Adrenal gland (tissue), 12 donors: Measurements from ENCODE around the gene UST. TPM values are rescaled to one million over a fixed set of nuclear protein-coding genes. Genes with fewer than 3 reads are reported as not detected.
"Not testable (repeated sequence)": the region's sequence is repeated elsewhere in the genome, so short reads cannot be mapped to it uniquely, and the experiment has no call there.

Experiments
- DNase-seq, 7 donors: peaks; one replicate each; pipeline ENCODE4 v3.0.0-alpha.2; 2019 to 2020
- H3K27ac ChIP-seq, 5 donors: fragments of 200-600 bp; sonication (generic) in 4 of 5; 1 replicate in 3 of 5; 2 replicates in 2 of 5; pipeline versions ENCODE4 v1.5.1 to v1.8.0; 2016 to 2020; ENCODE audit warnings: mild to moderate bottlenecking in 1 of 5
- H3K27me3 ChIP-seq: fragments of 200-600 bp; 2 replicates; pipeline ENCODE4 v1.8.0; 2021
- H3K36me3 ChIP-seq, 2 donors: fragments of 200-600 bp; replicated peaks in 1 of 2; 1 replicate in 1 of 2; 2 replicates in 1 of 2; pipeline versions ENCODE4 v1.5.1 to v1.8.0; 2018 to 2022
- H3K4me1 ChIP-seq, 2 donors: fragments of 200-600 bp; replicated peaks in 1 of 2; 1 replicate in 1 of 2; 2 replicates in 1 of 2; pipeline versions ENCODE4 v1.5.1 to v1.8.0; 2018 to 2021
- H3K4me3 ChIP-seq, 4 donors: fragments of 200-600 bp; sonication (generic) in 3 of 4; one replicate each; pipeline ENCODE4 v1.5.1; 2016 to 2018
- H3K9me3 ChIP-seq, 3 donors: fragments of 200-600 bp; sonication (generic) in 1 of 3; replicated peaks in 1 of 3; 1 replicate in 2 of 3; 2 replicates in 1 of 3; pipeline versions ENCODE4 v1.5.1 to v1.8.0; 2016 to 2021
- CTCF ChIP-seq, 6 experiments: fragments of 450-650 bp in 4 of 6; fragments of 200-600 bp in 2 of 6; sonication (generic) in 1 of 6; IDR thresholded peaks; 1 replicate in 5 of 6; 2 replicates in 1 of 6; pipeline versions ENCODE4 v1.5.1 to v1.8.0; 2016 to 2021; ENCODE audit warnings: antibody characterized with exemption in 6 of 6, mild to moderate bottlenecking in 2 of 6, moderate library complexity in 1 of 6
- POLR2A ChIP-seq, 2 donors: fragments of 450-650 bp; IDR thresholded peaks; one replicate each; pipeline ENCODE4 v1.6.1; 2017; ENCODE audit warnings: antibody characterized with exemption in 2 of 2, mild to moderate bottlenecking in 2 of 2, moderate library complexity in 1 of 2
- WGBS, 4 donors: extraction: QIAGEN DNeasy Blood & Tissue Kit in 2 of 4; methylation state at CpG; one replicate each; pipeline versions ENCODE4 v1.1.5 to v1.1.7; 2013 to 2017; 5-methylcytosine and 5-hydroxymethylcytosine counted together
- intact Hi-C, 2 donors: fragments of 100-400 bp; cut with DNase I; formaldehyde crosslinking; loops; one replicate each; pipeline versions ENCODE4 v1.14.1 to v1.15.0; 2022 to 2023
- polyA plus RNA-seq, 3 donors: library from polyadenylated mRNA; stranded (reverse); fragments of 200-250 nt in 2 of 3; fragments of 350-450 nt in 1 of 3; fragmentation: Illumina TruSeq in 1 of 3; extraction: RNeasy Lipid Tissue Mini Kit (QIAGEN cat#74804) in 1 of 3; gene quantifications; one replicate each; pipeline ENCODE4 v1.2.3, GENCODE V29; 2013 to 2014
- total RNA-seq, 9 donors: library from RNA; depleted of rRNA in 4 of 9; stranded (reverse); fragments of >200 nt in 4 of 9; fragments of 120-200 nt in 1 of 9; fragmentation: NEBNext Ultra II Directional in 1 of 9; extraction: Animal tissue kit (Norgen Biotek cat#: 25700) in 1 of 9; gene quantifications; one replicate each; pipeline versions ENCODE4 v1.1.0 to v1.2.4, GENCODE V29; 2013 to 2023
- donor health status: healthy with polysubstance abuse.
- donor health status: Bipolar disorder and iron deficiency.
- donor health status: DM: yes; HTN: yes; CAD: no.
- donor health status: DM: no; HTN: no; CAD: no.
- donor health status: DM: no; HTN: no; CAD: no.
- donor health status: DM: yes; HTN: yes; CAD: no.

The UST gene
- total and polyA plus RNA-seq, 12 donors = 5.9 to 37.4 (median 18.3) TPM

GRCh38 chr6:148972481-148972880 lies 225.7 kb downstream of the UST start:
- H3K27ac ChIP-seq = no peak overlapping the region
- peaks cover 0 to 11% of the 10 kb centered on the region in 2 donors for H3K4me1 ChIP-seq
- no peak for TF ChIP-seq POLR2A (IDR thresholded peaks at IDR 0.05)
- H3K4me3 ChIP-seq = no peak overlapping the region
- intact Hi-C loops = no loop called here
- peak; percentile 40 to 74 (median 64) for DNase-seq
- WGBS, 4 donors = 45 to 70% (median 59%) methylated on average over 6 to 15 of the region's 15 CpGs
- H3K36me3 ChIP-seq = no peaks in the 10 kb centered on the region
- no peaks in the 10 kb centered on the region for H3K9me3 ChIP-seq
- H3K27me3 ChIP-seq = no peaks in the 10 kb centered on the region

DNA sequence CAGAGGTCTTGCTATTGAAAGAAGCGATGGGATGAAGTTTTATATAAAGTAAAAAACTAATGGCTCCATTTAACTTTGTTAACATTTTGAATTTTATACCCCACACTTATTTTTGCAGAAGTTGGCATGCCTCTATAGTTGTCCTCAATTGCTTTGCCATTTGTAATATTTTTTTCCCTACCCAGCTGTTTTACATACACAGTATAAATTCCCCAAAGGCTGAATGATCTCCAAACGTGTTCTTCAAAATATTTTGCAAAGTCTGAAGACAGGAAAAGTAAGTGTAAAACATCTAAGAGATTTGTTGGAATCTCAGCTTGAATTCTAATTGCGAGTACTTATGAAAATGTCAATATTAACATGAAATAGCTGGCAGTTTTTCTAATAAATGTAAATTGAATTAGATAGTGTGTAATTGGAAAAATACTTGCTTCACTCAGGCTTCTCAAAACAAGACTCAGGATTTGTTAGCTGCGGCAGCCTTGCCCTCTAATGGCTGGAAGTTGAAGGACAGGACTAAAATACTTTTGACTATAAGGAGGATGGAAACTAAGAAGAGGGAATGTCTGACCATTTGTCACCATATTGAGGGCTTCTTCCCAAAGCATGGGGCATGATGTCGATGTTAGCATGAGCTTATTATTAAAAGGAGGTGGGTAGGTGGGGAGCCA lies 226.8 kb downstream of the UST start:
- 45 to 54% (median 49%) methylated on average over 5 of the region's 5 CpGs for WGBS, 4 donors
- H3K4me1 ChIP-seq = peaks cover 0 to 11% of the 10 kb centered on the region in 2 donors
- H3K27ac ChIP-seq = no peak overlapping the region
- no peaks in the 10 kb centered on the region for H3K36me3 ChIP-seq
- TF ChIP-seq POLR2A (IDR thresholded peaks at IDR 0.05) = no peak
- TF ChIP-seq CTCF (IDR thresholded peaks at IDR 0.05) = peak in 5 of 6 experiments; percentile 43 to 59 (median 49)
- no peak overlapping the region for H3K4me3 ChIP-seq
- no peaks in the 10 kb centered on the region for H3K27me3 ChIP-seq
- DNase-seq = peak in 5 of 7 donors; percentile 31 to 68 (median 52)
- intact Hi-C loops = no loop called here
- H3K9me3 ChIP-seq = no peaks in the 10 kb centered on the region

DNA sequence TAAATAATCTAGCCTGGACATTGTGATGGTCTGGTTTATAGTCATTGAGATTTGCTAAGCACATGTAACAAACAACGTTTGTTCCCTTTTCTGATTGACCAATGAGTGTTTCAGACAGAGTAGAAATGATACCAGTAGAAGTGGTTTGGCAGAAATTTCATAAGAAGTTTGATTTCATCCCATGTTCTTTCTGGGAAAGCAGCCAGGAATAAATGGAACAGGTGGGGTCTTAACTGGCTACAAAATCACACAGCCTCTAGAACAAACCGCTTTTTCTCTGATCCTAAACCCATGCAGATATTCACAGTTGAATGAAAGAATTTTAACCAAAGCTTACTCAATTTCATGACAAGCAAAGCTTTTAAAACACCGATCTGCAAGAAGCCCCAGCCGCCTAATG lies 227.5 kb downstream of the UST start:
- WGBS, 4 donors = 79 to 89% (median 85%) methylated on average over 4 of the region's 4 CpGs
- no peak for DNase-seq
- H3K27me3 ChIP-seq = no peaks in the 10 kb centered on the region
- no peaks in the 10 kb centered on the region for H3K9me3 ChIP-seq
- TF ChIP-seq POLR2A (IDR thresholded peaks at IDR 0.05) = no peak
- TF ChIP-seq CTCF (IDR thresholded peaks at IDR 0.05) = no peak
- H3K4me1 ChIP-seq = peaks cover 0 to 11% of the 10 kb centered on the region in 2 donors
- intact Hi-C loops = no loop called here
- H3K27ac ChIP-seq = no peak overlapping the region
- H3K36me3 ChIP-seq = no peaks in the 10 kb centered on the region
- H3K4me3 ChIP-seq = no peak overlapping the region

- H3K36me3 ChIP-seq, DNase-seq, intact Hi-C loops, H3K4me3 ChIP-seq, H3K27ac ChIP-seq, H3K27me3 ChIP-seq, H3K9me3 ChIP-seq: not testable (repeated sequence)
- H3K4me1 ChIP-seq = peaks cover 8 to 25% of the 10 kb centered on the region in 2 donors
- 87 to 100% (median 95%) methylated on average over 2 to 3 of the region's 3 CpGs for WGBS, 4 donors
Observed at GRCh38 chr6:148978298-148978697, 231.5 kb downstream of the UST start.

DNA sequence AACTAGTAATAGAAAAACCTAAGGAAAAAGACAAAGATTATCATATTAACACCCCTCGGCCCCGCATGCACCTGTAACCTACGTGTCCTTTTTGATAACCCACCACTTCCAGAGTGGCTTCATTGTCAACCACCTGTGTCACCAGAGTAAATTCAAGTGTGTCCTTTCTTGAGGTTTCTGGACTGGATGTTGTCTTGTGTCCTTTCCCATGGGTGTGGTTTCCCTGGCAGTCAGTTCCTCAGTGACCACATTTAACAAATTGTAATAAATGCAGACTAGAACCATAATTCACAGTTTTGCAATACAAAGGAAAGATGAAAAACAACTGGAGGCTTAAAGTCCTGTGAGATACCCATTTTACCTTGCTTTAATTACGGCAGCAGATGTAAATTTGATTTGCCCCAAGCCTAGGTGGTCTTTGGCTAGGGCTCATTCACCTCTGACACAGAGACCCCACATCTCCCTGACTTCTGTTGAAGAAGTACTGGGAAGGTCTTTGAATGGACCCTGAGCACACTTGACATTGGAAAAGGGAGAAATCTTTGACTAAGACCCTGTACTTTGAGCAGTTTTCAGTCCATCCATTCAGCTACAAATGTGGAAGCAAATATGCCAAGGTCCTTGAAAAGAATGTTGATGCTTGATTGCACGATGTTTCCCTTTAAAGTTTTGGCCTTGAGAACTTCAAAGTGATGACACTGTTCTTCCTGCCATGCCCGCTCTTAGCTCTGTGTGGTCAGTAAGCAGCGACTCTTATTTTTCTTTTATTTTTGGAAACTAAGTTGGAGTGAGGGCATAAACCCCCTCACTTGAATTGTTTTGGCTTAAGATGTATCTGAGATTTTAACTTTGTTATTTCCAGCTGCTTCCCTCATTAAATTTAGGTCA lies 232.4 kb downstream of the UST start:
- 55 to 67% (median 60%) methylated on average over 7 of the region's 7 CpGs for WGBS, 4 donors
- Histone ChIP-seq H3K27ac (peak overlapping the region in 4 of 5 donors; percentile 9 to 87 (median 54)), H3K27me3 (no peaks in the 10 kb centered on the region), H3K4me1 (peaks cover 8 to 22% of the 10 kb centered on the region in 2 donors), H3K4me3 (no peak overlapping the region), H3K9me3 (no peaks in the 10 kb centered on the region), H3K36me3 (no peaks in the 10 kb centered on the region)
- TF ChIP-seq POLR2A (IDR thresholded peaks at IDR 0.05) = no peak
- no peak for TF ChIP-seq CTCF (IDR thresholded peaks at IDR 0.05)
- peak in 2 of 7 donors; percentile 32 to 41 for DNase-seq
- intact Hi-C loops = no loop called here
